Breast epithelium (tissue), 4 donors: Measurements from ENCODE around the gene GIPC3. TPM values are rescaled to one million over a fixed set of nuclear protein-coding genes. Genes with fewer than 3 reads are reported as not detected.

Source experiments
- DNase-seq, 2 donors: peaks; one replicate each; pipeline ENCODE4 v3.0.0-alpha.2; 2019; ENCODE audit warnings: low spot score in 2 of 2
- H3K27ac ChIP-seq, 2 donors: fragments of 200-600 bp; sonication (generic) in 1 of 2; one replicate each; pipeline ENCODE4 v1.5.1; 2016 to 2019; ENCODE audit warnings: mild to moderate bottlenecking in 1 of 2
- H3K27me3 ChIP-seq, 2 donors: fragments of 200-600 bp; sonication (generic) in 1 of 2; one replicate each; pipeline versions ENCODE4 v1.5.1 to v1.6.0; 2017 to 2019; ENCODE audit warnings: control low read depth in 1 of 2, mild to moderate bottlenecking in 1 of 2
- H3K36me3 ChIP-seq: fragments of 200-600 bp; one replicate; pipeline ENCODE4 v1.5.1; 2019
- H3K4me1 ChIP-seq, 2 donors: fragments of 200-600 bp; sonication (generic); one replicate each; pipeline ENCODE4 v1.5.1; 2016 to 2019; ENCODE audit warnings: control low read depth in 1 of 2
- H3K4me3 ChIP-seq, 3 donors: fragments of 200-600 bp; sonication (generic); 1 replicate in 2 of 3; 2 replicates in 1 of 3; pipeline ENCODE4 v1.5.1; 2016 to 2019; ENCODE audit warnings: mild to moderate bottlenecking in 3 of 3, moderate library complexity in 2 of 3
- H3K9me3 ChIP-seq, 2 donors: fragments of 200-600 bp; sonication (generic) in 1 of 2; one replicate each; pipeline ENCODE4 v1.5.1; 2016 to 2019; ENCODE audit warnings: control low read depth in 1 of 2
- POLR2A ChIP-seq: fragments of 450-650 bp; IDR thresholded peaks from one replicate; pipeline ENCODE4 v1.6.1; 2016; ENCODE audit warnings: antibody characterized with exemption, mild to moderate bottlenecking, moderate library complexity
- POLR2AphosphoS5 ChIP-seq, 3 donors: sonication (generic); formaldehyde crosslinking; IDR thresholded peaks; one replicate each; pipeline ENCODE4 v1.6.1; 2017; ENCODE audit warnings: antibody characterized with exemption in 3 of 3
- intact Hi-C: fragments of 100-400 bp; cut with DNase I; formaldehyde crosslinking; loops from one replicate; pipeline ENCODE4 v1.15.1; 2023; ENCODE audit warnings: low total_unique reads
- total RNA-seq, 3 donors: library from RNA; depleted of rRNA; stranded (reverse); fragments of >200 nt; gene quantifications; one replicate each; pipeline ENCODE4 v1.1.0, GENCODE V29; 2016
- TF ChIP-seq, protein P1 (sequence below), 3 donors: fragments of 450-650 bp; IDR thresholded peaks; one replicate each; pipeline ENCODE4 v1.5.1; 2016 to 2017; ENCODE audit warnings: antibody characterized with exemption in 3 of 3, mild to moderate bottlenecking in 3 of 3, moderate library complexity in 3 of 3

The GIPC3 gene
- total RNA-seq, 3 donors from 2014 or later: 0.29 to 0.66 (median 0.64) TPM

DNA sequence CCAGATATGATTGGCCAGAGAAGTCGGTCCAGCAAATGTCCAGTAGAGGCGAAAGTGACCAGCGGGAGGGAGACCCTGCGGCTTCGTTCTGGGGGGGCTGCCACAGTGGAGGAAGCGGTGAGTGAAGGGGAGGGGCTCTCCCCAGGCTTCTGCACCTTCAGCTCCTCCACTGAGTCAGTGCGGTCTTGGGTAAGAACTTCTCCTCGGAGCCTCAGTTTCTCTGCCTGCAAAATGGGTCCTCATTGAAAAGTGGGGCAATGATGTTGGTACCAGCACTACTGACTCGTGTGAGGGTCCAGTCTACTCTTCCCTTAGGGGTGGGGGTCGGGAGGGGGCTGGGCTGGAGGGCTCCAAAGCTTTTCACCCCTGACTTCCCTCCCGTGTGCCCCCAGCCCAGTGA lies 4.2 kb downstream of the GIPC3 start:
- Histone ChIP-seq H3K4me1 (no peaks in the 10 kb centered on the region), H3K36me3 (no peaks in the 10 kb centered on the region), H3K27ac (no peak overlapping the region), H3K27me3 (peaks cover 5 to 9% of the 10 kb centered on the region in 2 donors), H3K4me3 (no peak overlapping the region), H3K9me3 (no peaks in the 10 kb centered on the region)
- TF ChIP-seq, protein P1, sequence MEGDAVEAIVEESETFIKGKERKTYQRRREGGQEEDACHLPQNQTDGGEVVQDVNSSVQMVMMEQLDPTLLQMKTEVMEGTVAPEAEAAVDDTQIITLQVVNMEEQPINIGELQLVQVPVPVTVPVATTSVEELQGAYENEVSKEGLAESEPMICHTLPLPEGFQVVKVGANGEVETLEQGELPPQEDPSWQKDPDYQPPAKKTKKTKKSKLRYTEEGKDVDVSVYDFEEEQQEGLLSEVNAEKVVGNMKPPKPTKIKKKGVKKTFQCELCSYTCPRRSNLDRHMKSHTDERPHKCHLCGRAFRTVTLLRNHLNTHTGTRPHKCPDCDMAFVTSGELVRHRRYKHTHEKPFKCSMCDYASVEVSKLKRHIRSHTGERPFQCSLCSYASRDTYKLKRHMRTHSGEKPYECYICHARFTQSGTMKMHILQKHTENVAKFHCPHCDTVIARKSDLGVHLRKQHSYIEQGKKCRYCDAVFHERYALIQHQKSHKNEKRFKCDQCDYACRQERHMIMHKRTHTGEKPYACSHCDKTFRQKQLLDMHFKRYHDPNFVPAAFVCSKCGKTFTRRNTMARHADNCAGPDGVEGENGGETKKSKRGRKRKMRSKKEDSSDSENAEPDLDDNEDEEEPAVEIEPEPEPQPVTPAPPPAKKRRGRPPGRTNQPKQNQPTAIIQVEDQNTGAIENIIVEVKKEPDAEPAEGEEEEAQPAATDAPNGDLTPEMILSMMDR (IDR thresholded peaks at IDR 0.05): no peak
- TF ChIP-seq POLR2AphosphoS5 (IDR thresholded peaks at IDR 0.05) (no peak), POLR2A (no peak)
- DNase-seq: no peak
- intact Hi-C loops: no loop called here

DNA sequence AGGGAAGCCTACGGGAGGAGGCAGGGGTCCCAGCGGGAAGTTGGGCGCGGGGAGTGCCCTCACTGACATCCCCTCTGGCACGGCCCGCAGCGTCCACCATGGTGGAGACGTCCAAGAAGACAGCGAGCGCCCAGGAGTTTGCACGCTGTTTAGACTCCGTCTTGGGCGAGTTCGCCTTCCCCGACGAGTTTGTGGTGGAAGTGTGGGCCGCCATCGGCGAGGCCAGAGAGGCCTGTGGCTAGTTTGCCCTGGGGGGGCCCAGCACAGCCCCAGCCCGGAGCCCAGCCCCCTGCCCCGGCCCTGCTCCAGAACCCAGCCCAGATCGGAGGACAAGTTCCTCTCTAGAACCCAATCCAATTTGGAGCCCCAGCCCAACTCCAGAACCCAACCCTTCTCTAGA lies 4.7 kb downstream of the GIPC3 start:
- TF ChIP-seq POLR2AphosphoS5 (IDR thresholded peaks at IDR 0.05) (no peak), POLR2A (no peak)
- TF ChIP-seq, protein P1 (IDR thresholded peaks at IDR 0.05): no peak
- H3K9me3 ChIP-seq: no peaks in the 10 kb centered on the region
- DNase-seq: no peak
- H3K27ac ChIP-seq: no peak overlapping the region
- intact Hi-C loops: no loop called here
- no peaks in the 10 kb centered on the region for H3K36me3 ChIP-seq
- H3K4me3 ChIP-seq: no peak overlapping the region
- H3K27me3 ChIP-seq: peaks cover 4 to 9% of the 10 kb centered on the region in 2 donors
- H3K4me1 ChIP-seq: no peaks in the 10 kb centered on the region

DNA sequence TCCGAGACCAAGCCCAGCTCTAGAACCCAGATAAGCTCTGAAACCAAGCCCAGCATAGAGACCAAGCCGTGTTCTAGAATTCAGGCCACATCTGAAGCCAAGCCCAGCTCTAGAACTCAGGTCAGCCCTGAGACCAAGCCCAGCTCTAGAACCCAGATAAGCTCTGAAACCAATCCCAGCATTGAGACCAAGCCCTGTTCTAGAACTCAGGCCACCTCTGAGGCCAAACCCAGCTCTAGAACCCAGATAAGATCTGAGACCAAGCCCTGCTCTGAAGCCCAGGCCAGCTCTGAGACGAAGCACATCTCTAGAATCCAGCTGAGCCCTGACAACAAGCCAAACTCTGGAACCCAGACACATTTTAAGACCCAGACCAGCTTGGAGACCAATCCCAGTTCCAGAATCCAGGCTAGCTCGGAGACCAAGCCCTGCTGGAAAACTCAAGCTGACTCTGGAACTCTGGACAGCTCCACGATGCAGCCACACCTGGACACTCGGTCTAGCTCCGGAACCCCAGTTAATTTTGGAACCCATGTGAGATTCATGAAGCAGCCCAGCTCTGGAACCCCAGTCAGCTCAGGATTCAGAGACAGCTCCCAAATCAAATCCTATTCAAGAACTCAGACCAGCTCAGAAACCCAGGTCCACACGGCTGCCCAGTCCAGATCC lies 5.8 kb downstream of the GIPC3 start:
- H3K36me3 ChIP-seq: no peaks in the 10 kb centered on the region
- peaks cover 0 to 3% of the 10 kb centered on the region in 2 donors for H3K27me3 ChIP-seq
- no peaks in the 10 kb centered on the region for H3K4me1 ChIP-seq
- no peaks in the 10 kb centered on the region for H3K9me3 ChIP-seq
- H3K4me3 ChIP-seq: no peak overlapping the region
- intact Hi-C loops: no loop called here
- no peak for TF ChIP-seq POLR2AphosphoS5 (IDR thresholded peaks at IDR 0.05)
- TF ChIP-seq, protein P1 (IDR thresholded peaks at IDR 0.05): no peak
- no peak for TF ChIP-seq POLR2A
- no peak for DNase-seq
- H3K27ac ChIP-seq: no peak overlapping the region

DNA sequence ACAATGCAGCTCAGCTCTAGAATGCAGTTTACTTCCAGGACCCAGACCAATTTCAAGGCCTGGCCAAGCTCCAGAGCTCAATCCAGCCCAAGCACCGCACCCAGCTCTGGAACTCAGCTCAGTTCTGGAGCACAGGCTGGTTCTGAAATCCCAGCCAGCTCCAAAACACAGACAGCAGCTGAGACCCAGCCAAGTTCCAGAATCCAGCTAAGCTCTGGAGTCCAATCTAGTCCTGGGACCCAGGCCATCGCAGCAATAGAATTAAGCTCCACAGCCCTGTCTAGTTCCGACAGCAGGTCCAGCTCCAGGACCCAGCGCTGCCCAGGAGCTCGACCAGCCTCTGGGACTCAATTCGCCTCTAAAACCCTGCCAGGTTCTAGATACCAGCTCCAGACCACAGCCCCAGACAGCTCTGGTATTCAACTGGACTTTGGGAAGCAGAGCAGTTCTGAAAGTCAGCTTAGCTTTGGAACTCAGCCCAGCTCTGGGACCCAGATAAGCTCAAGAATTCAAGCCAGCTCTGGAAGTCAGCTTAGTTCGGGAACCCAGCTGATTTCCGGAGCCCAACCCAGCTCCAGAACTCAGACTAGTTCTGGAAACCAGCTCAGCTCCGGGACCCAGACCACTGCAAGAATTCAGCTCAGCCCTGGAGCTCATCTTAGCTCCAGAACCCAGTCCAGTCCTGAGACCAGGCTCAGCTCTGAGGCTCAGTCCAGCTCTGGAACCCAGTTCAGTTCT lies 6.8 kb downstream of the GIPC3 start:
- no peaks in the 10 kb centered on the region for H3K27me3 ChIP-seq
- intact Hi-C loops: no loop called here
- H3K4me1 ChIP-seq: no peaks in the 10 kb centered on the region
- H3K4me3 ChIP-seq: no peak overlapping the region
- H3K27ac ChIP-seq: no peak overlapping the region
- no peaks in the 10 kb centered on the region for H3K9me3 ChIP-seq
- no peaks in the 10 kb centered on the region for H3K36me3 ChIP-seq
- TF ChIP-seq, protein P1 (IDR thresholded peaks at IDR 0.05): no peak
- TF ChIP-seq POLR2AphosphoS5 (IDR thresholded peaks at IDR 0.05) (no peak), POLR2A (no peak)
- DNase-seq: no peak

DNA sequence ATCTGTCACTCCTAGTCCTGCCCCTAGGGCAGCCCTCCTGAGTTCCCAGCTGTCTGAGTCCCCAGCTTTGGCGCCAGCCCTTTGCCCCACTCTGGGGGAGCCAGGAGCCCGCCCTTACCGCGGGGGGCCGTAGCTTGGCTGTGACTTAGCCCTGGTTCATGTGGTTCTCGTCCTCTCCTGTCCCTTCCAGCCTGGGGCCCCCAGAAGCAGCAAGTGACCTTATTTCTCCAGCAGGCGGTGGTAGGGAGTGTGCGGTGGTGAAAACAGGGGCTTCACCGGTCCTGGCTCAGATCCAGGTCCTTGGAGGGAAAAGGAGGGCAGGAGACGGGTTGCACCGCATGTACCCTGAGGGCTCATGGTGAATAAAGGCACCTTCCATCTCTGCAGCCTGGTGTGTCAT lies 7.9 kb downstream of the GIPC3 start:
- TF ChIP-seq POLR2AphosphoS5 (IDR thresholded peaks at IDR 0.05) (no peak), POLR2A (no peak)
- TF ChIP-seq, protein P1 (IDR thresholded peaks at IDR 0.05): no peak
- Histone ChIP-seq H3K36me3 (no peaks in the 10 kb centered on the region), H3K4me1 (no peaks in the 10 kb centered on the region), H3K27ac (no peak overlapping the region), H3K27me3 (no peaks in the 10 kb centered on the region), H3K9me3 (no peaks in the 10 kb centered on the region), H3K4me3 (no peak overlapping the region)
- no peak for DNase-seq
- intact Hi-C loops: no loop called here
